NCI-H526 (cell line): ENCODE measurements around the gene MITD1.
"Not testable (repeated sequence)": the region's sequence is repeated elsewhere in the genome, so short reads cannot be mapped to it uniquely, and the experiment has no call there.

Source experiments
- DNase-seq, 2 experiments: peaks; one replicate each; lab custom pipeline; 2025; lab: John Stamatoyannopoulos, UW

Gene MITD1

DNA sequence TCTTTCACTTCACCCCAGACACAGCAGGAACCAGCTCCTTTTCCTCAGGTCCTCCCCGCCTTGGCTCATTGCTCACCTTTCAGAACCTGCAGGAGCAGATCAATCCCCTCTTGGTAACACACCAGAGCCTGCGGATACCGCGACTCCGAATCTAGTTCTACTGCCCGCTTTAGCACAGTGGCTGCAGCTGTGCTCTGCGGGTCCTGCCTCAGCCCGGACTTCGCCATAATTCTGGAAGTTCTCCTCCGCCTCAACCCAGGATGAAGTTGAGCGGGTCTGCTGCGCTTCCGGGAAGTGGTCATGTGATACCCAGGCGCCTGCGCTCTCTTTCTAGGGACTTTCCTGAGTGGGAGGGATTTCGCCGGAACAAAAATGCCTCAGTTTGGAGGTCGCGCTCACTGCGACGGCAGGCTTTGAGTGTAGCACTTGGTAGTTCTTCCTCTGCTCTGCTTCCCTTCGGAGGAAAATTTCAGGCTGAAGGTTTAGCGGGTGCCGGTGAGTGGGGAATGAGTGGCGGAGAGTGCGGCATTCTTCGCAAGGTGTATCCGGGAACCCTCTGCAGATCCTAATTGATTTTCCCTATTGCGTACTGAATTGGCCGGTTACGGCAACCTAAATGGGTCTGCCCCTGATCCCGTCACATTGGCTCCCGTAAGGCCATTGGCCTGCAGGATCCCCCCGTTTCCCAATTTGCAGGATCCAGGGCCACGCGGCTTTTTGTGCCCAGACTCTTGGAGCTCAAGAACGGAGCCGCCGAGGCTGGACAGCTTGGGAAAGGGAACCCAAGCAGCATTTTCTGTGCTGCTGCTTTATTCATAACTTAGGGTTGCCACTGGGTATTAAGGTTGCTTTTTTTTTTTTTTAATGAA is at the start of gene MITD1, which contains the start of gene MRPL30:
TSS of gene MITD1 (minus strand) at position 304 of the 869 bp plus-strand sequence. CDS start at position 227, 77 bp downstream.
TSS of gene MRPL30 (plus strand) at position 430 of the 869 bp plus-strand sequence. CDS start 5,020 bp downstream, outside the sequence.
- peak; percentile 93 to 97 for DNase-seq

DNA sequence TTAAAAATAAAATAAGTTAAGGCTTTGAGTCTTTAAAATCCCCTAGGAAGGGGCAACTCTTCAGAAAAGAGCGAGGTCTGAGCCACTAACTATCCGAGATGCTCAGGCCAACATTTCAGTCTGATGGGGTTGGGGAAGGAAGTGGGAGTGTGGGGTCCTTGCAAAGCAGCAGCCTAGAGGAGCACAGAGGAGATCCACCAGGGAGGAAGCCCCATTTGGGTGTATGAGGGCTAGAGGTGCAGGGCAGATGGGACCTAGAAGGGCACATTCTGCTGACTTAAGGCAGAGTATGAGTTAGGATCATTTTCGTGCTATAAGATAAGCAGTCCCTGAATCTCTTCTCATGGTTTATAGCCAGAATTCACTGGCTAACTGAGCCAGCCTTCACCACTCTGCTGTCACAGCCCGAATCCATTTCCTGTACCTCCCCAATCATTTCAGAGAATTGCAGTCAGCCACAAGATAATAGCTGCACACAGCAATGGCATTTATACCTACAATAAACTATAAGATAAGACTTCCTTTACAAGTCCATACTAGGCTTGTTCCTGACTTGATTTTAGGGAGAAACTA is 37.2 kb upstream of the MITD1 start:
- no peak for DNase-seq

DNA sequence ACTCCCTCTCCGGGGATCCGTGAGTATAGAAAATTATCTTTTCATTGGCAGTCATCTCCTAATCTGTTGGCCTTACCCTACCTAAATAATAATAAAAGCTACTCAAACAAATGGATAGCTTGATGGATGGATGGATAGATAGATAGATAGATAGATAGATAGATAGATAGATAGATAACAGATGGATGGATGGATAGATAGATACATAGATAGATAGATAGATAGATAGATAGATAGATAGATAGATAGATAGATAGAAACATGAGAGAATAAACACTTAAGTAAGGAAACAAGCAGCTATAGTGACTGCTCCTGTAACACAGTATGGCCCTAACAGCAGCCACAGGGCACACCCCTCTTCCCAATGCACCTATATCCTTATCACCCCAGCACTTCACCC is 35.2 kb upstream of the MITD1 start:
- no peak for DNase-seq

DNA sequence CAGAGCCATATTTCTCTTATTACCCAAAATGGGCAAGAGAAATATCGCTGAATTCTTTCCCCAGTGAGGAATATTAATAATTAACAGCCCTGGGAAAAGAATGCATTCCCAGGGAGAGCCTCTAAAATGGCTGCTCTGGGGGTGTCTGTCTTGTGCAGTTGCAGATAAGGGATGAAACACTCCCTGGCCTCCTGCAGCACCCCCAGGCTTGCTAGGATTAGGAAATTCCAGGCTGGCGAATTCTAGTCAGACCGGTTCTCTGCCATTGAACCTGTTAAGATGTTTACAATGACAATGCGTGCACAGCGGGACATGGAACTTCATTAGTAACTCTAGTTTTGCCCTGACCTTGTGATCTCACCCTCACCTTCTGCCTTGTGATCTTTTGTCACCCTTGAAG is 24.6 kb upstream of the MITD1 start:
- DNase-seq = no peak

DNA sequence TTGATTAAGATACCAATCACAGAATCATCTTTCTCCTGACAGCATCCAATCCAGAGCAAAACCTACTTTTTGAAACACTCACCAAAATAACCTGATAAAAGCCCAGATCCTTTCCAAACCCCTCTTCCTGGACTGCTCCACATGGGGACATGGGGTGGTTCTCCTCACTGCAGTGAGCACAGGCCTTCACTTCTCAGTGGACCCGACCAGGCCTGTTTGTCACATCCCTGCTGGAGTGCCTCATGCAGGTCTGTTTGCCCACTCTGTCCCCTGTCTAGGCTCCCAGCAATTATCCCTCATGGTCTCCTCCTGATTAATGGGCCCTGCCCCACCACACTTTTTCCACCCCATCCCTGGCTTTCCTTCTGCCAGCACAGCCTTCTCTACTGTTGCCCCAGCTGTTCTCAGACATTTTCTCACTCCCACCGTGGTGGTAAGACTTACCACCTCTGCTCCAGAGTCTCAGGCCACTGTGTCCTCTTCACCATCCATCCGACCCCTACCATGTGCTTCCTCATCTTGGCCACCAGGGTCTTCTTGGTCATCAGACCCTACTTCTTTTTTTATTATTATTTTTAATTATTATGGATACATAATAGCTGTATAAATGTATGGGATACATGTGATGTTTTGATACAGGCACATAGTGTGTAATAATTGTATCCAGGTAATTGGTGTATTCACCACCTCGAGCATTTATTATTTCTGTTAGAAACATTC is 21.3 kb upstream of the MITD1 start:
- no peak for DNase-seq

DNA sequence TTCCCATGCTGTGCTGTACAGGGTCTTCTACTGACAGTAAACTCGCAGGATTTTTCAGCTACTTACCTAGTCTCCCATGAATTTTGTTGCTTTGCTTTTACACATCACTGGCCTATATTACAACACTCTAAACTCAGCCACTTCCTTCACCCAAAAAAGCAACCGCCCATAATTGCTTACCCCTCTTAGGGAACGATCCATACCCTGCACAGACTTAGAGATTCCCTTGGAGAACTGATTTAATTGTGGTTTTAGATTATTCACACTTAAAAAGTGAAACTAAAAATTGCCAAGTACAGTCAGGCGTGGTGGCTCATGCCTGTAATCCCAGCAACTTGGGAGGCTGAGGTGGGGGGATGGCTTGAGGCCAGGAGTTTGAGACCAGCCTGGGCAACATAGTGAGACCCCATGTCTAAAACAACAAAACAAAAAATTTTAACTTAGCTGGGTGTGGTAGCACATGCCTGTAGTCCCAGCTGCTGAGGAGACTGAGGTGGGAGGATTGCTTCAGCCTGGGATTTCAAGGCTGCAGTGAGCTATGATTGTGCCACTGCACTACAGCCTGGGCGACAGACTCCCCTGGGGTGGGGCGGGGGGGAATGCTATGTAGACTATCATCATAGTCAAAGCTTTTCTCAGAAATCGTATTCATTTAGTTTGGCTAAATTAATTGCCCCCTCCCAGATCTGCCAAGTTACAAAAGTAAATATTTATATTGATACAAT is 19.4 kb upstream of the MITD1 start:
- DNase-seq = no peak

DNA sequence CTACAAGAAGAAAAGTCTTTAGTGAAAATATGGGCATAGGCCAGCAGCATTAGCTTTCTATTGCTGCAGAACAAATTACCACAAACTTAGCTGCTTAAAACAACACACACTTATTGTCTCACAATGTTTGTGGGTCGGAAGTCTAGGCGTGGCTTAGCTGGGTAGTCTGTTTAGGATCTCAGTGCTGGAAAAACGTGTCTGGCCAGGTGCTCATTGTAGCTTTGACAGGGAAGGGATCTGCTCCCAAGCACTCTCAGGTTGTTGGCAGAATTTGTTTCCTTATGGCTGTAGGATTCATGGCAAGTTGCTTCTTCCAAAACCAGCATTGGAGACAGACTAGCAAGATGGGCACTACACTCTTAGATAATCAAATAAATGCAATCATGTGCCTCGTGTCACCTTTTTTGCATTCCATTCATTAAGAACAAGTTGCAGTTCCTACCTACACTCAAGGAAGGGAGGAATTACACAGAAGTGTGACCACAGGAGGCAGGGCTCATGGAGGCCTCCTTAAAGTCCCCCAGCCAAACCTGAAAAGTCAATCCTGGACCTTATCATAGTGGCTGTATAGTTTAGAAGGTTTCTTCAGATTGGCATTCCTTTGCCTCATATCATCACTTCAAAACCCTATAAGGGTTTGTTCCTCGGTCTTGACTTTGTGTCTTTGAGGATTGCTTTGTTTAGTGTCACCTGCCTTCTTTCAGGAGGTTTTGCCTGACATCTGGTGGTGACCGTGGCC is 17.4 kb upstream of the MITD1 start:
- DNase-seq = no peak

DNA sequence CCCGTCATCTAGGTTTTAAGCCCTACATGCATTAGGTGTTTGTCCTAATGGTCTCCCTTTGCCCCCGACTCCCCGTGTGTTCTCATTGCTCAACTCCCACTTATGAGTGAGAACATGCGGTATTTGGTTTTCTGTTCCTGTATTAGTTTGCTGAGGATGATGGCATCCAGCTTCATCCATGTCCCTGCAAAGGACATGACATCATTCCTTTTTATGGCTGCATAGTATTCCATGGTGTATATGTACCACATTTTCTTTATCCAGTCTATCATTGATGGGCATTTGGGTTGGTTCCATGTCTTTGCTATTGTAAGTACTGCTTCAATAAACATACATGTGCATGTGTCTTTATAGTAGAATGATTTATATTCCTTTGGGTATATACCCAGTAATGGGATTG is 11.5 kb upstream of the MITD1 start:
- DNase-seq = not testable (repeated sequence)

DNA sequence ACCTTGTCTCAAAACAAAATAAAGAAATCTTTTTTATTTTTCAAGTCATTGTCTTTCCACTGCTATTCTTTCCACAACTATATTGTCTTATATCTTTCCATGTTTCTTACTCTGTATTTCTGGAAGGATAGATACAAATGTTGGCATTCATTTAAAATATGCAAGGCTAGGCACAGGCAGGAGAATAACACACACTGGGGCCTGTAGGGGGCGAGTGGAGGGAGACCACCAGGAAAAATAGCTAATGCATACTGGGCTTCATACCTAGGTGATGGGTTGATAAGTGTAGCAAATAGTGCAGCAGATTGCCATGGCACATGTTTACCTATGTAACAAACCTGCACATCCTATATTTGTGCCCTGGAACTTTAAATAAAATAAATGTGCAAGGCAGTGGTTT is 9.7 kb upstream of the MITD1 start:
- DNase-seq = no peak

DNA sequence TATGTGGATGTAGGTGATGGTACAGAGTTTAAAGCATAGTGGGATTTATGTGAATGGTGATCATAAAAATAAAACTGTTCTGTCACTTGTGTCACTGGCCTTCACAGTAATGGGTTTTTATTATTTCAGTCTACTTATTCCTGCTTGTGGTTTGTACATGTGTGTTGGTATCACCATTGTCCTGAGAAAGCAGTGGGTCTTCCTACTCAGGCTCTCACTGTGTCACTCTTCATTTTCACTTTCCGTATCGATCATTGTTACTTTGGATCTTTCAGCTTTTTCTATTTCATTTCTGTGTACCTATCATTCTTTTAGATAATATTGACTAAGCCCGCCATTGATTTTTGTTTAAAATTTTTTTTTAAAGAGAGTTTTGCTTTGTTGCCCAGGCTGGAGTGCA is 7.5 kb upstream of the MITD1 start:
- DNase-seq = no peak

DNA sequence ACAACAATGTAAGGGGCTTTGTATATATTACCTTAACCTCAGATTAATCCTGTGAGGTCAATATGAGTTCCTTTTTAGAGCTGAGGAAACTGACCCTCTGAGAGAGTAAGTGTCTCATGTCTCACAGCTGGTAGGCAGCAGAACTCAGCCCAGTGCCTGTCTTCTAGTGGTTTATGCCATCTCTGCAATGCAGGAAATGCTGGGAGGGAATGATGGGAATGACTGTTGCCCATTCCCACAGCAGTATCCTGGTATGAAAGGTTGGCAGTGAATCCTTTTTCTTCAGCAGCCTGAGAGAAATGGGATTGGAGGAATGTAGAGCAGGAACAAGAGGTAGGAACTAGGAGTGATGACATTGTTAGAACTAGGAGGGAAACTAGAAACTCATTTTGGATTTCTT is 6.2 kb upstream of the MITD1 start:
- DNase-seq = no peak

DNA sequence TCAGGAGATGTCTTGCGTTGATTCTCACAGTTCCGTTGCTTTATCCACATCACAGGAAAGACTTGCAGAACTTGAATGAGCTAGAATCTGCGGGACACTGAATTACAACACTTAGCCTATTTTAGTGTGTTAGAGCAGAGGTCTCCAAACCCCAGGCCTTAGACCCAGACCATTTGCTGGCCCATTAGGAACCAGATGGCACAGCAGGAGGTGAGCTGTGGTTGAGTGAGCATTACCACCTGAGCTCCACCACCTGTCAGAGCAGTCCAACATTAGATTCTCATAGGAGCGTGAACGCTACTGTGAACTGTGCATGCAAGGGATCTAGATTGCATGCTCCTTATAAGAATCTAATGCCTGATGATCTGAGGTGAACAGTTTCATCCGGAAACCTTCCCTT is 4.0 kb upstream of the MITD1 start:
- DNase-seq = no peak

DNA sequence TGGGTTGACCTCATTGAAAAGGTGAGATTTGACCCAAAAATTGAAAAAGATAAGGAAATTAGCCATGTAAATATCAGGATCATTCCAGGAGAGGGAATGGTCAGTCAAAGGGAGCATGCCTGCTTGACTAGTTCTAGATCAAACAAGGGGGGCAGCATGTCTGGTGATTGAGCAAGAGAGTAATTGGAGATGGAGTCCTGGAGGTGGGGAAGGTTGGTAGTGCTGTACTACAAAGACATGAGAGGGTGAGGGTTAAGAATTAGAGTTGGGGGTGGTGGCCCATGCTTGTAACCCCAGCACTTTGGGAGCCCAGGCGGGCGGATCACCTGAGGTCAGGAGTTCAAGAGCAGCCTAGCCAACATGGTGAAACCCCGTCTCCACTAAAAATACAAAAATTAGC is 2.2 kb upstream of the MITD1 start:
- DNase-seq = no peak

DNA sequence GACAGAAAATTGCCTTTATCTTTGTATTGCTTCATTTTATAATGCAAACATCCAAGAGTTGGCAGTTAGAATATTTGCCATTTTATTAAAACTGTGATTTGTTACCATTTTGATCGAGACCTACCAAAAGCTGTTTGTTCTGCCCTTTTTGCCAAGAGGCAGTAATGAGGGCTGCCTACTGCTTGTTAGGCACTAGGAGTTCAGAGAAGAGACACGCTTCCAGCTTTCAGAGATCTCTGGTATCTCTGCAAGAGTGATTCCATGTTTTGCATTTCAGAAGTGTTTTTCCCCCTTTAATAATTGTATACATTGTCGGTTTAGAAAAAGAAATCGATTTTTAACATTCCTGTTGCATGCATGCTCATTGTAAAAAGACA is 754 bp upstream of the MITD1 start:
- no peak for DNase-seq

DNA sequence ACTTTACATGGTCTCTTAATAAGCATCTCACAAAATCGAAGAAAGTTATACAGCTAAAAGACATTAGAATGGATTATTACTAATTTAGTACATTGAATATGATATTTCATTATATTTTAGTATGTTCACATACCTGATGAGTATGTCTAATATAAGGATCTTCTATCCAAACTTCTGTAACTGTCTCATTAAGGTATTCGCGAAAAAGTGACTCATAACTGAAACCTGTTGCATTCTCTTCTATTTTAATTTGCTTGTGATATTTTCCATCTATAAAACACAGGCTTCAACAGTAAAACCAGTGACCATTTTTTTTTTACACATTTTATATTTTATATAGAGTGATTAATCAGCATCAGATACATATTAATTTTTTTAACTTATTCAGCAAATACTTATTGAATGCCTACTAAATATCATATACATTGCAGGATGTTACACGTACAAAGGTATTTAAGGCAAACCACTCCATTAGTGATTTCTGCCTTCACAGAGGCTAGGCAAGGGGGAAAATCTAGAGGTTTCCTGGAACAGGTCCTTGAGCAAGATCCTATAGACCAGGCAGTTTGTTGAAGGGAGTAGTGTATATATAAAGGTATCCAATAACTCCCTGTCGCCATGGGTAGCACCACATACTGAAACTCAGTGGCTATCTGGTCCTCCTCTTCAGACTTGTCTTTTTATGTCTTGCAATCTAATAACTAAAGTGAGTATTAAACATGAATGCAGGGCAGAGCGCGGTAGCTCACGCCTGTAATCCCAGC is 9.3 kb downstream of the MITD1 start:
- no peak for DNase-seq

DNA sequence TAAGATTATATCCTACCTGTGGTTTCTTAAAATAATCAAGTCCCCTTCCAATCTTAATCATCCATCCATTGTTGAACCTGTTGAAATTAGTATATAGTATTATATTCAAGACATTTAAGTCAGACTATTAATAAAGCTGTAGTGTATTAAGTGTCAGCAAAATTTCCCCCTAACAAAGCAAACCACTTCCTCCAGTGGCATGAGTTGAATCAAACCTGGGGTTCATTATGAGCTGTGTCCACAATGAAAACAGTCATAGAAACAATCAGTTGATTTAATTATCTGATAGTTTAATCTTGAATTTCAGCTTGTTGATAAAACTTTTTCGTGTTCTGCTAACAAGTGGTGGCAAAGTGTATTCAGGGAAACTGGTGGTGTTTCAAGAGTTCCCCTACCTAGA is 11.3 kb downstream of the MITD1 start:
- no peak for DNase-seq

DNA sequence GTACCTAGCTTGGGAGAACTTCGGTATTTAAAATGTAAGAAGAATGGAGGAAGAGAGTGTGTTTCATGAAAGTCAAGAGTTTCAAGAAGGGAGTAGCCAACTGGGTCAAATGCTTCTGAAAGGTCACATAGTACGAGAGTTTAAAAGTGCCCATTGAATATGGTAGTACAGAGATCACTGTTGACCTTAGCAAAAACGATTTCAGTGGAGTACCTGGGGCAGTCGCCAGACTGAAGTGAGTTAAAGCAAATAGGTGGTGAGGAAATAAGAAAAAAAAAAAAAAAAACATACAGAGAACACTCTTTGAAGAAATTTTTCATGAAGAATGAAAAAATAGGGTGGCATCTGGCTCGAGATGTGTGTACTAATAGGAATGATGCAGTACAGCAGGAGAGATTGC is 14.6 kb downstream of the MITD1 start:
- no peak for DNase-seq

DNA sequence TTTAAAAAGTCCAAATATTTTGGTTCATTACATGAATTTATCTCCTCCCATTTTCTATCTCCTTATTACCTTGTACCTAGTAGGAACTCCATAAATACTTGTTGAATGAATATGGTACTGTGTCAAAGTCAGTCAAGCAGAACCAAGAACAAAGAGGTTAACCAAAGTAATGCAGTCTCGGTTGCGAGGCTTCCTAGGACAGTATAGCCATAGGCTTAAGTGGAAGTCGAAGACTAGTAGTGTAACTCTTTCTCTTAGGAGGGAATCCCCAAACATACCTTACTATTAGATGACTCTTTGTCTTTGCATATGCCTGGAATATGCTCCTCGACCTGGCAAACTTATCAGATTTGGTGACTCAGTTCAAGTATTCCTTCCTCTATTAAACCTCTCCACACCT is 21.3 kb downstream of the MITD1 start:
- no peak for DNase-seq

DNA sequence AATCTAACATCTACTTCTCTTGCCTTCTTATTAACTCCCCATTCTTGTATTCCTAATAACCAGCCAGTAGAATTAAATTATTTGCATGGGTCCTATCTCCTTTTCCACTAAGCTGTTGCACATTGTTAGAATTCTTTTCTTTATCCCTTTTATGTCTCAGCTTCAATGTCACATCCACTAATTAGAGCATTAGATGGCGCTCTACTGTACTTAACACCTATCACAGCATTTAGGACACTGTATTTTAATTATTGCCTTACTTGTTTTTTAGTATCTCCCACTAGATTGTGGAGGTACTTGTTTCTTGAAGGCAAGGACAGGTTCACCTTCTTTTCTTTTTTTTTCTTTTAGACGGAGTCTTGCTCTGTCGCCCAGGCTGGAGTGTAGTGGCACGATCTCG is 22.3 kb downstream of the MITD1 start:
- no peak for DNase-seq

DNA sequence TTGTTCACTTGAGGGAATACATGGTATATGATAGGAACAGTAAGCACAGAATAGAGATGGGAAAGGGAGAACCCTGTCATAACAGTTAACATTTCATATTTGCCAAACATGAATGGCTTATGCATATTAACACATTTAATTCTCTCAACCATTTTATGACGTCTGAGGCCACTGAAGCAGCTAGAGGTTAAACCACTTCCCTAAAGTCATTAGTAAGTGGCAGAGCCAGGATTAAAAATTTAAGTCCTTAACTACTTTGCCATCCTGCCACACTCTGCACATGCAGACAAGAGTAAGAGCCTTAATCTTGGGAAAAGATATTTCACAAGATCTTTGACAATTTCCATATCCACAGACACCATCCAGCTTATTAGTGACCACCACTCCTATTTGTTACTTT is 24.0 kb downstream of the MITD1 start:
- DNase-seq = no peak
